CD4-positive, alpha-beta T cell treated with Interleukin-1 beta for 1 hour (primary cell): ENCODE measurements around the gene HSD11B1.

ENCODE experiments used
- DNase-seq, 2 donors: peaks; one replicate each; pipeline ENCODE4 v3.0.0-alpha.2; 2020 to 2022

Gene HSD11B1

GRCh38 chr1:209728466-209728865 is 23.8 kb downstream of the HSD11B1 start:
- no peak for DNase-seq

DNA sequence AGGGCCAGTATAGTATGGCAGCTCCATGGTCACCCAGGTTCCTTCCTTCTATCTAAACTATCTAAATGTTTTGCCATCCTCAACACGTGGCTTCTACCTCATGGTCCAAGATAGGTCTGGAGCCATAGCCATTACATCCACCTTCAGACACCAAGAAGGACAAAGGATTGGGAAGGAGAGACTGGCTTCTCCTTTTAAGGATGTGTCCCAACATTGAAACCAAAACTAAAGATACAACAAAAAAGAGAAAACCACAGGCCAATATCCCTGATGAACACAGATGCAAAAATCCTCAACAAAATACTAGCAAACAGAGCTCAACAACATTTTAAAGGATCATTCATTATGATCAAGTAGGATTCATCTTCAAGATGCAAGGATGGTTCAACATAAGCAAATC is 24.8 kb downstream of the HSD11B1 start:
- no peak for DNase-seq

DNA sequence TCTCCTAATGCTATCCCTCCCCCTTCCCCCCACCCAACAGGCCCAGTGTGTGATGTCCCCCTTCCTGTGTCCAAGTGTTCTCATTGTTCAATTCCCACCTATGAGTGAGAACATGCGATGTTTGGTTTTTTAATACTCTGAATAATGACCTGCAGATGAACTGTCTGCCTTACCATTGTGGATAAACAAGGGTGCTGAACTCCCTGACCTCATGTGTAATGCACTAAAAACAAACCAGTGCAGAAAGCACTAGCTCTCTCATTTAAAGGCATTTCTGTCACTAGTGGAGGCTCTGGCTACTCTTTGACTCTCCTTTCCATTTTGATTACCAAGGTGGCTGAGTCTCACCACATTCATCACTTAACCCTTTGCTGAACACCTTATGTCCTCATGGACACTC is 28.1 kb downstream of the HSD11B1 start:
- no peak for DNase-seq

GRCh38 chr1:209733409-209734192 is 29.0 kb downstream of the HSD11B1 start:
- no peak for DNase-seq

DNA sequence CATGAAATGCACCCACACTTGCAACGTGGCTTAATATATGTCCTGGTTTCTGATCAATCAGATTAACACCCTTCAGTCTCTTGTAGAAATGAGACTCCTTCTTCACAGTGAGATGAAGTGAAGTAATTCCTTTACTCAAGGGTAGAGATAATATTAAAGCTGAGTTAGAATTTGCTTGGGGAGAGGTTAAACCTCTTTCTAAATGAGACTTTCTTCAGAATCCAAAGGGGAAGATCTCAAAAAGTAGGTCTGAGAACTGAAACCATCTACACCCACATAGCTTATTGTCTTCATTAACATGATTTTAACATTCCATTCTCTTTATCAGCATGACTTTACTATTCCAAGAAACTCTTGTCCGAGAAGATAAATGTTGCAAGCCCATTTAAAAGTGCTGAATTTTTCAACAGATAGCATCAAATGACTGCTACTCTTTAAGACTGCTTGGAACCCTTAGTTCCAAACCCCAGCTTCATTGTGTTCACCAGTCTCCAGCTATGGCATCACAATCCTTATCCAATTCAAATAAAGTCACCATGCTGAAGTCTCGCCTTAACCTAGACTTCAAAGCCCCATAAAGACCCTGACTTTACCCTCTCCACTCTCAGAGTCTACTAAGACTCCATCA is 32.0 kb downstream of the HSD11B1 start:
- DNase-seq: no peak

DNA sequence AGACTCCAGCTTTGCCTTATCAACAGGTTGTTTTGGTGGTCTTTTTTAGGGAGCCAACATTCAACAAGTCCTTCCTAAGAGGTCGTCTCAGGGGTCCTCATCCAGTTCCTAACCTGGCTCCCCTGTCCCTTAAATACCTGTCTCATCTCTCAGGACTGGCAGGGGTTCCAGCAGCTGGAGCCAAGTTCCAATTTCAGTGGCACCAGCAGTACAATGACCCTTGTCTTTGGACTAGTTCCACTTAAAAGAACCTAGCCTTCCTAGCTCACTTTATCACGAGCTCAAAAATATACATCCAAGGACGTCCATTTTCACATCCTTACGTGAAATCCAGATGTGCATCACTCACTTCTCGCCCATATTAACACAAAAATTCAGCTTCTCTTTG is 32.5 kb downstream of the HSD11B1 start:
- DNase-seq: no peak

DNA sequence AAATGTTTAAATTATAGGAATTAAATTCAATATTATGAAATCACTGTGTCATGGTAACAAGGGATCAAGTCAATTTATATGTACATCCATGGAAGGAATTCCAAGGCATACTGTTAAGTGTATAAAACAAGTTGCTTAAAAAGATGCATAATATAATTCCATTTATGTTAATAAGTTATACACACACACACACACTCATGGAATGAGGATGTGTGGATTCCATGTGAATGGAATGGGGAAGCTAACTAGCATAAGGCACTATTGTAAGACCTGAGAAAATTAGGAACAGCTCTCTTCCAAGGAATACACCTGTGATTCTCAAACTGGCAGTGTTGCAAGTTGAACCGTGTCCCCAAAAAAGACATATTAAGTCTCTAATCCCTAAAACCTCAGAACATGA is 33.6 kb downstream of the HSD11B1 start:
- DNase-seq: no peak

GRCh38 chr1:209741193-209741592 is 36.5 kb downstream of the HSD11B1 start:
- DNase-seq: no peak

DNA sequence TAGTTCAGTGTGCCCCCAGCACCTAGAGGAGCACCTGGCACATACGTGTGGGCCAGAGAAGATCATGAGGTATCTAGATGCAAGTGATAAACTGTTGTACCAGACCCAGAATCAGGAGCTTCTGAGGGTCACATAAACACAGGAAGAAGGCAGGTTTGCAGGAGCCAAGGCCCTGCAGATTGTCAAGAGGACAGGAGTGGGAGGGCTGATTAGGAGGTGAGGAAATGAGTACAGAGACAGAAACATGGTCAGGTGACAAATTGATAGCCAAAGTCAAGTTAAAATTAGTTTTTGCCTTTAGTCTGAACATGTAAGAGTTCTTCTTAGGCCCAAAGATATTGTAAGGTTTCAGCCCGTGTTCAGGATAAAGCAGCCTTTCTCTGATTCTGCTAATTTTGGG is 37.2 kb downstream of the HSD11B1 start:
- no peak for DNase-seq

GRCh38 chr1:209742409-209743144 is 37.9 kb downstream of the HSD11B1 start:
- DNase-seq: no peak

GRCh38 chr1:209743145-209743482 is 38.5 kb downstream of the HSD11B1 start:
- no peak for DNase-seq

- DNase-seq: no peak
Measured at GRCh38 chr1:209746451-209747165, 42.0 kb downstream of the HSD11B1 start.

- peak; percentile 90 to 93 for DNase-seq
Measured at GRCh38 chr1:209747580-209748262, 43.1 kb downstream of the HSD11B1 start.

DNA sequence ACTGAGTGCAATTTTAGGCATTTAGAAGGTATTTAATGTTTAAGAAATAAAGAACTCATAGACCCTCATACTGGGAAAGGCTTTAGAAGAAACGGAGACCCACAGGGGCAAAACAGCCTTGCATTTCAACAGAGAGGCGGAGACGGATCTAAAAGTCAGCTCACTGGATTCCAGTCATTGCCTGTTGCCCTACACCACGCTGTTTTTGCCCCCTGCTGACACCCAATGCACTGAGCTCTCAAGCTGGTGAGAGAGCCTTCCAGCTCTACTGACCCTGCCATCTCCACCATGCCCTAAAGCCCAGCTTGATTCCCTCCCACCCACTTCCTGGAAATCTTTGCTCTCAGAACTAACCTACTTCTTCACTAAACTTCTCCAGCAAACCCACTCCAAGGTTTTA is 44.0 kb downstream of the HSD11B1 start:
- no peak for DNase-seq

GRCh38 chr1:209749205-209749604 is 44.6 kb downstream of the HSD11B1 start:
- no peak for DNase-seq

DNA sequence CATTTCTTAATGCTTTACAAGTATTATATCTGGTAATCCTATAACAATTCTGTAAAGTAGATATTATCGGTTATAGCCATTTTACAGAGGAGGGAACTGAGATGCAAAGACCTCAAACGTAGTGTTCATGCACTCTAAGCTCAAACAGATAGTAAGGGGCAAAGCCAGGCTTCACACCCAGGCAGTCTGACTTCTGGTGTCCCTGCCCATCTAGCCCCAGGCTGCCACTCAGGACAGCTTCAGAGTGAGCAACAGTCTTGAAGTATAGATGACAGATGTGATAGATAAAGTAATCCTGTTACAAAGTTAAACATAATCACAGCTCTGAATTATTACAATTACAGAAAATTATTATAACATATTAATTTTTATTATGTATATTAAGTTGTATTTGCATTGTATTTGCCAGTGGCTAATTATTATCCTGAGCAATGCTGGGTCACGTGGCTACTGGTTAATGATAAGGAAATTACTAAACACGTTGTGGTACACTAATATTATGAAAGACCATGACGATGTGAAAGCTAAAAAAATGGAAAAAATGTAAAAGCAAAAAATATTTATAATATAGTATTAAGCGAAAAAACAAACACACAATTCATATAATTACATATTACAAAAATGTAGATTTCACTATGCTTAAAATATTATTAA is 45.2 kb downstream of the HSD11B1 start:
- no peak for DNase-seq

- DNase-seq: no peak
Measured at GRCh38 chr1:209751627-209752231, 47.1 kb downstream of the HSD11B1 start.

GRCh38 chr1:209752890-209753289 is 48.2 kb downstream of the HSD11B1 start:
- DNase-seq: no peak

GRCh38 chr1:209755256-209755655 is 50.6 kb downstream of the HSD11B1 start:
- no peak for DNase-seq

GRCh38 chr1:209755926-209756614 is 51.4 kb downstream of the HSD11B1 start, which contains the start of gene TRAF3IP3:
Gene TRAF3IP3 (plus strand): TSS chr1:209756053. CDS start chr1:209760040, 3,987 bp downstream.
- DNase-seq: peak; percentile 80 to 81
